ENCODE results near the gene HID1.

HID1 gene

GRCh38 chr17:74924250-74924948 lies 48.2 kb downstream of the HID1 start, which contains the start of gene OTOP2:
Gene OTOP2 (plus strand): TSS chr17:74924273. CDS start chr17:74924633, 360 bp downstream.
- Histone ChIP-seq H3K36me3 (no peaks in the 10 kb centered on the region), H3K4me3 (ENCODE audit: low read depth, low read length) (no peak within 1 kb of the TSS), H3K9me3 (no peaks in the 10 kb centered on the region), H3K4me1 (no peaks in the 10 kb centered on the region), H3K27me3 (peaks cover 52% of the 10 kb centered on the region)
- DNase-seq, result no peak
- TF ChIP-seq CTCF (IDR thresholded peaks at IDR 0.05; ENCODE audit: low read depth, low read length), result no peak

DNA sequence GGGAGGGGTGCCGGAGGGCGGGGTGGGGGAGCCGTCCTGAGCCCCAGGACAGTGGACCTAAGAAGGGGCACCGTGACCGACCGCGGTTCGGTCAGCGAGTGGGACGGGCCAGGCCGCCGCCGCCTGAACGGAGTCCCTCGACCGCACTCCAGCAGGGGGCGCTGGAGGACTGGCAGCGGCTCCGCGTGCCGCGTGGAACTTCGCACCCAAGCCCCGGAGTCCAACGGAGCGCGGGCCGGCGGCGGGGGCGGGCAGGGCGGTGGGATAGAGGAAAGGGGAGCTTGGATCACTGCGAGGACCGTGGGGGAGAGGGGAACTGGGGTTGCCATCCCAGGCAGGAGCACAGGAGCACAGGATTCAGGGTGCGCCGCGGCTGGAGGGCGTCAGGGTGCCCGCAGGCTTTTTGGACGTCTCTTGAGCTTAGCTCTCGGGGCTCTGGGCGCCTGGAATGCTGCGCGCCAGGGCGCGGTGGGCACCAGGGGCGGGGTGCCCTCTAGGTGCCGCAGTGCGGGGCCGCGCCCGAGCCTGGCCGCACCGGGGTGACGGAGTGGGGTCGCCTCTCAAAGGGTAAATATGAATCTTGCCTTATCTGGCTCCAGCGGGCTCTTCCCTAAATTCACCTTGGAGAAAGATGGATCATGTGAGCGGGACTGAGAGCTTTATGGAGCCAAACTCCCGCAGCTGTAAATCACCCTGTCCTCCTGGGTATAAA lies 48.9 kb downstream of the HID1 start:
- Histone ChIP-seq H3K4me3 (ENCODE audit: low read depth, low read length) (no peak overlapping the region), H3K9me3 (no peaks in the 10 kb centered on the region), H3K4me1 (no peaks in the 10 kb centered on the region), H3K27me3 (peaks cover 52% of the 10 kb centered on the region), H3K36me3 (no peaks in the 10 kb centered on the region)
- TF ChIP-seq CTCF (IDR thresholded peaks at IDR 0.05; ENCODE audit: low read depth, low read length), result peak; percentile 64
- peak; percentile 82 for DNase-seq

- Histone ChIP-seq H3K4me3 (ENCODE audit: low read depth, low read length) (no peak within 1 kb of the TSS), H3K27me3 (peaks cover 52% of the 10 kb centered on the region), H3K4me1 (no peaks in the 10 kb centered on the region), H3K9me3 (no peaks in the 10 kb centered on the region), H3K36me3 (no peaks in the 10 kb centered on the region)
- no peak for DNase-seq
- TF ChIP-seq CTCF (IDR thresholded peaks at IDR 0.05; ENCODE audit: low read depth, low read length), result no peak
Measured at GRCh38 chr17:74922694-74923537, 49.6 kb downstream of the HID1 start, which contains the start of gene USH1G. Gene USH1G (minus strand): TSS chr17:74923255. CDS start chr17:74923073, 182 bp downstream.

DNA sequence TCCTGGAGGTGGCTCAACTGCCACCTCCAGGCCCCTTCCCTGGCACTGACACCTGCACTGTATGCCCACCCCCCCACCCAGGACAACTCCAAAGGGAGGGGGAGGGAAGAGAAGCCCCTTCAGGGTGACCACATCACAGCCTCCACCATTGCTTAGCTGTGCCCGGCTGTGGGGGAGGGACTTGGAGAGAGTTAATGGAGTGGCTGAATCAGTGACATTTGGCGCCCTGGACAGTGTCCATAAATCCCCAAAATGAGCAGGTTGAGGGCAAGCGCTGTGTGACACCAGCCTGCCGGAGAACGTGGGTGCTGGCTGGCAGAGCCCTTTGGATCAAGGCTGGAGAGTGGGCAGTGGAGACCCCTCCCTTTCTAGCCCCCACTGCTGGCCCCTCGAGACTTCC lies 50.4 kb downstream of the HID1 start:
- Histone ChIP-seq H3K36me3 (no peaks in the 10 kb centered on the region), H3K9me3 (no peaks in the 10 kb centered on the region), H3K4me1 (no peaks in the 10 kb centered on the region), H3K27me3 (peaks cover 46% of the 10 kb centered on the region), H3K4me3 (ENCODE audit: low read depth, low read length) (no peak overlapping the region)
- TF ChIP-seq CTCF (IDR thresholded peaks at IDR 0.05; ENCODE audit: low read depth, low read length), result no peak
- no peak for DNase-seq

DNA sequence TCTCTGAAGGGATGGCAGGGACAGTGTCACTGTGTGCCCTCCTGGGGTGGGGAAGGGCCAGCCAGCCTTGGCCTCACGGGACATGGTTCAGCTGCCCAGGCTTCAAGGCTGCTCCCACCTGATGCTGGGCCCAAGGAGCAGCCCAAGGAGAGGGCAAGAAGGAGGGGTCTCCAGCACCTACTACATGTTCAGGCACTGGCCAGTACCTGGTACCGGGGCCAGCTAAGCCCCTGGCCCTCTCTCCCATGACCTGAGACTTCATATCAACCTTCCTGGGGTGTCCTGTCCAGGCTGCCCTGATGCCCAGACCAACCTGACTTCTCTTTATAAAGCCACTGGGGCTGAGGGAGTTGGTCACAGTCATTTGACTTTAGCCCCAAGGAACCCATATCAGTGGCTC lies 50.8 kb downstream of the HID1 start:
- Histone ChIP-seq H3K27me3 (peaks cover 42% of the 10 kb centered on the region), H3K4me1 (no peaks in the 10 kb centered on the region)

More for the DNA sequence above, 50.8 kb downstream of the HID1 start:
- Histone ChIP-seq H3K9me3 (no peaks in the 10 kb centered on the region), H3K36me3 (no peaks in the 10 kb centered on the region), H3K4me3 (ENCODE audit: low read depth, low read length) (no peak overlapping the region)
- no peak for DNase-seq
- TF ChIP-seq CTCF (IDR thresholded peaks at IDR 0.05; ENCODE audit: low read depth, low read length), result no peak
